ENCODE data around the gene ELOVL5.

The ELOVL5 gene

DNA sequence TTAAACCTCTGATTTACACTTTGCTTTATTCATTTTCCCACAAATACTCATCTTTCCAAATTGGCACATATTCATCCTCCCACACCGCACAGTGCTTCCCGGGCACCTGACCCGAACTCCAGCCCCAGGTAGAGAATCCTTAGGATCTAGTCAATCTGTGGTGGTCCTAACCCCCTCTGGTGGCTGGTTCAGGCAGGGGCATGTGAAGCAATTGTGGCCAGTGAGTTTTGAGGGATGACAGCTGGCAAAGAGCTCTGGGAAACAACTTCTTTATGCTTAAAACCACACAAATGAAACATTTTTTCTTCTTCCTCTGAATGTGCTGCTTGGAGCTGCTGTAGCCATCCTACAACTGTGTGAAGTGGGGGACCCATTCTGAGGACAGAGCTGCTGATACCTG lies 54.7 kb downstream of the ELOVL5 start:
- Histone ChIP-seq H3K36me3 (ENCODE audit: control insufficient read depth, insufficient read depth, low read length) (no peaks in the 10 kb centered on the region; the same call in 1 of the 2 replicates), H3K27ac (ENCODE audit: low read length) (no peak overlapping the region), H3K9me3 (ENCODE audit: control insufficient read depth, insufficient read depth, low read length) (no peaks in the 10 kb centered on the region), H3K27me3 (ENCODE audit: control insufficient read depth, insufficient read depth, low read length) (no peaks in the 10 kb centered on the region), H3K4me3 (ENCODE audit: low read length) (no peak overlapping the region), H3K4me1 (ENCODE audit: control insufficient read depth, insufficient read depth, low read length) (no peaks in the 10 kb centered on the region)
- DNase-seq (ENCODE audit: low read depth, low spot score) = no peak
- WGBS (ENCODE audit: insufficient coverage, insufficient read length) = no CpG with 5 or more reads among the region's 3 CpGs

DNA sequence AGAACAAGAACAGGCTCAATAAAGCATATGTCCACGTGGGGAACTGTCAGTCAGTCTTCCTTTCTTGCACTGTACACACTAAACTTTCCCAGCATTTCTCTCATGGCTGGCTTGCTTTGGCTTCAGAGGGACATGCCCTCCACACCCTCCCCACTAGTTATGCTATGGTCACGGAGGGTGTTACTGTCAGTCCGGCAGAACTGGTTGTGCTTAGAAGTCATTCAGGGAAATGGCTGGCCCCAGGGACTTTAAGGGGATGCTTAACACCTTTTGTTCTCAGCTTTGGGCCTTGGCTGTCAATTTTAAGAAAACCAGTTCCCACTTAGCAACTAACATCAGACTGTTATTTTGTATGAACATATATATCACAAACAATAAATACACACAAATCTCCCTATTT lies 55.1 kb downstream of the ELOVL5 start:
- WGBS (ENCODE audit: insufficient coverage, insufficient read length) = no CpG with 5 or more reads among the region's 3 CpGs
- H3K9me3 ChIP-seq (ENCODE audit: control insufficient read depth, insufficient read depth, low read length) = no peaks in the 10 kb centered on the region
- no peaks in the 10 kb centered on the region for H3K4me1 ChIP-seq (ENCODE audit: control insufficient read depth, insufficient read depth, low read length)
- no peak overlapping the region for H3K4me3 ChIP-seq (ENCODE audit: low read length)
- H3K27ac ChIP-seq (ENCODE audit: low read length) = no peak overlapping the region
- no peaks in the 10 kb centered on the region; the same call in 1 of the 2 replicates for H3K36me3 ChIP-seq (ENCODE audit: control insufficient read depth, insufficient read depth, low read length)
- no peak for DNase-seq (ENCODE audit: low read depth, low spot score)
- H3K27me3 ChIP-seq (ENCODE audit: control insufficient read depth, insufficient read depth, low read length) = no peaks in the 10 kb centered on the region

DNA sequence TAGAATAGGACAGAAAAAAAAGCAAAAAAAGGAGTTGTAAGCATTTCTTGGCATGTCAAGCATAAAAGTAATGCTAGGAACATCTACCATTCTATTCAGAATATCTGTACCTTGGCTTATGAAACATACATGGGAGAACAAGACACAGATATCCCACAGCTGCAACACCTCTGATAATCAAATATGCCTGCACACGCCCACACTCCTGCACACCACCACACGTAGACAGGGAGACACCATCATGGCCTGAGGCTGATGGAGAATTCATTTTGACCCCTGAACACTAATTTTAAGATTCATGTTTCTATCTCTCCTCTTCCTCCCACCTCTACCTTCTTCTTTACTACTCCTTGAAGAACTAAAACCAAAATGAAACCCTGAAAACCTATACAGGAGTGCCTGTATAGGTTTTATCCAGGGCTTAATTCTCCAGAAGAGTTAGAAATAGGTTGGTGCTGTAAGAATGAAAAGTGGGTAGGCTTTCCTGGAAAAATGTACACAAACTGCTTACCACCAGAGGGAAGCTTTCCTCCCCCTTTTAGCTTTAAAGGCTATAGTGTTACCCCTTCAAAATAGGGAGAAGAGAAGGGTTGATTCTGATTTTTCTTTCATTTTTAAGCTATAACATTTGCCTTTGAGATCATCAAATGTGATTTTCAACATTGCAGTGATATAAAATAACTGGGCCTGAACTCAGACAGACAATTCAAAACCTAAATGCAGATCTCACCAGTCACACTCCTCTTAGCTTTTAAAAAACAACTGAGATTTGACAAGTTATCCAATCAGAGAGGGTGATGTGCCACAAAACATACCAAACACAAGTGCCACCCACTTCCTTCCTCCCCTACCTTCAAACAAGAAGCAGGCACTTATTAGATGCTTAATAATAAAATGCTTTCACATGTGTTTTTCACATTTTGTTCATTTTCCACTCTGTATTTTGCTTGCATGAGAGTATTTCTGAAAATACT lies 57.9 kb downstream of the ELOVL5 start:
- WGBS (ENCODE audit: insufficient coverage, insufficient read length) = no CpG with 5 or more reads among the region's 2 CpGs
- Histone ChIP-seq H3K4me1 (ENCODE audit: control insufficient read depth, insufficient read depth, low read length) (0 out of 2 replicates have a peak, but pooled peaks cover 2% of the 10 kb centered on the region), H3K36me3 (ENCODE audit: control insufficient read depth, insufficient read depth, low read length) (no peaks in the 10 kb centered on the region; the same call in 1 of the 2 replicates), H3K9me3 (ENCODE audit: control insufficient read depth, insufficient read depth, low read length) (no peaks in the 10 kb centered on the region), H3K27me3 (ENCODE audit: control insufficient read depth, insufficient read depth, low read length) (no peaks in the 10 kb centered on the region), H3K4me3 (ENCODE audit: low read length) (no peak overlapping the region), H3K27ac (ENCODE audit: low read length) (no peak overlapping the region)
- DNase-seq (ENCODE audit: low read depth, low spot score) = no peak

DNA sequence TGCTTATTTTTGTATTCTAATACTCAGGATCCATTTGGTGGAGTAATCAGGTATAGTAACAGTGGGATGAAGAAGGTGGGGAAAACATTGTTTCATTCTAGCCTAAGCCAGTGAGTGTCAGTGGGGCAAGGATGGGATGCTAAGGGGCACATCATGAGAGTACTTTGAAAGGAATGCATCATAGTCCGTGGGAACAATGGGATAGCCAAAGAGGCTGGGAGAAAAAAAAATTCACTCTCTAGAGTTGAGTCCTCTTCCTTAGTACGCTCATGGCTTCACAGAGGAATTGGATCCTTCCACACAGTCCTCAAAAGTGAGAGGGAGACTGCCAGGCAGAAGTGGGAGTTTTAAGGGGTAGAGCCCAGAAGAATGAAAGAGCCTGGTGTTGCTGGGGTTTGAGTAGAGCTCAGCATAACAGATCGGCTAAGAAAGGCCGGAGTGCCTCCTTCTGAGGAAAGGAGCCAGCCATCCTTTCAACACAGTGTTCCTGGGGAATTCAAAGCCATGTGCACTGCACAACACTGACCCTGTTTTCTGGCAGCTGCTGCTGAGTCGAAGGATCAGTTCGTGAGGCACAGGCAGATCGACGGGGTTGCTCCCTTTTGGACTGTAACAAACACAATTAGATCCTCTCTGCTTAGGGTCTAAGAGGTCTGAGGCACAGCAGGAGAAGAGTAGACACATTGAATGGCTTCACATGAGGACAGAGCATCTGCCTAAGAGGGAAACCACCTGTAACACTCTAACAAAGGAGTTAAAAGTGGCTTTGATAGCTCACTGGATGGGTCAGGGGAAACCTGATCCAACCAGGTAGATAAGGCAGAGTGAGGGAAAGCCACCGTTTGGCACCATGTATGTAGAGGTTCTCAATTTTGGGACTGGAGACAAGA lies 61.2 kb downstream of the ELOVL5 start:
- Histone ChIP-seq H3K9me3 (ENCODE audit: control insufficient read depth, insufficient read depth, low read length) (no peaks in the 10 kb centered on the region), H3K27me3 (ENCODE audit: control insufficient read depth, insufficient read depth, low read length) (no peaks in the 10 kb centered on the region), H3K27ac (ENCODE audit: low read length) (no peak overlapping the region), H3K4me1 (ENCODE audit: control insufficient read depth, insufficient read depth, low read length) (0 out of 2 replicates have a peak, but pooled peaks cover 2% of the 10 kb centered on the region), H3K4me3 (ENCODE audit: low read length) (no peak overlapping the region), H3K36me3 (ENCODE audit: control insufficient read depth, insufficient read depth, low read length) (no peaks in the 10 kb centered on the region; the same call in 1 of the 2 replicates)
- no peak for DNase-seq (ENCODE audit: low read depth, low spot score)
- WGBS (ENCODE audit: insufficient coverage, insufficient read length) = no CpG with 5 or more reads among the region's 9 CpGs

DNA sequence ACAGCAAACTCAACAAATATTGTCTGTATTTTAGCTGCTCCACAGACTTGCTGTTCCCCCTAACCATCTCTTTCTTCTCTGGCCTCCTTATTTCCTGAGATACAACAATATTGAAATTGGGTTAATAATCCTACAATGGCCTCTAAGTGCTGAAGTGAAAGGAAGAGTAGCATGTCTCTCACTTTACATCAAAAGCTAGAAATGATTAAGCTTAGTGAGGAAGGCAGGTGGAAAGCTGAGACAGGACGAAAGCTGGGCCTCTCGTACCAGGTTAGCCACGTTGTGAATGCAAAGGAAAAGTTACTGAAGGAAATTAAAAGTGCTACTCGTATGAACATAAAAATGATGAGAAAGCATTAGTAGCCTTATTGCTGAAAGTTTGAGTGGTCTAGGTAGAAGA lies 63.8 kb downstream of the ELOVL5 start:
- no peaks in the 10 kb centered on the region for H3K27me3 ChIP-seq (ENCODE audit: control insufficient read depth, insufficient read depth, low read length)
- no peak for DNase-seq (ENCODE audit: low read depth, low spot score)
- H3K9me3 ChIP-seq (ENCODE audit: control insufficient read depth, insufficient read depth, low read length) = no peaks in the 10 kb centered on the region
- 0 out of 2 replicates have a peak, but pooled peaks cover 2% of the 10 kb centered on the region for H3K4me1 ChIP-seq (ENCODE audit: control insufficient read depth, insufficient read depth, low read length)
- WGBS (ENCODE audit: insufficient coverage, insufficient read length) = no CpG with 5 or more reads among the region's 4 CpGs
- H3K4me3 ChIP-seq (ENCODE audit: low read length) = no peak overlapping the region
- H3K36me3 ChIP-seq (ENCODE audit: control insufficient read depth, insufficient read depth, low read length) = 0 out of 2 replicates have a peak, but pooled peaks cover 3% of the 10 kb centered on the region
- H3K27ac ChIP-seq (ENCODE audit: low read length) = no peak overlapping the region

DNA sequence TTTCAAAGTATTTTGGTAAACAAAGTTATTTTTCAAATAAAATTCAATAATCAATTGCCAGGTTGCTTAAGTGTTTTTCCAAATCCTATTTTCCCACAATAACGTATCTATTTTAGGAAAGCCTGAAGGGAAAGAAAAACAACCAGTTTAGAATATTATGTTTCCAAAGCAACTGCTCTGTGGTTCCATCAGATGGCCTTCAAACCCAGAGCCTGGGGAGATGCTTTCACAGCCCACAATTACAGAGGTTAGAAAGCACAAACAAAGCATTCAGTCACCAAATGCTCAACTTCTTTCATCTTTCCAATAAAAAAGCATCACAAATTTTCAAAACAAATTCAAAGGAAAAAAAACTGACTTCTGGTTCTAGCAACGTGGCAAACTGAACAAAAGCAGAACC lies 66.0 kb downstream of the ELOVL5 start:
- WGBS (ENCODE audit: insufficient coverage, insufficient read length) = no CpG with 5 or more reads among the region's 2 CpGs
- Histone ChIP-seq H3K27me3 (ENCODE audit: control insufficient read depth, insufficient read depth, low read length) (no peaks in the 10 kb centered on the region), H3K4me1 (ENCODE audit: control insufficient read depth, insufficient read depth, low read length) (0 out of 2 replicates have a peak, but pooled peaks cover 2% of the 10 kb centered on the region), H3K9me3 (ENCODE audit: control insufficient read depth, insufficient read depth, low read length) (no peaks in the 10 kb centered on the region), H3K4me3 (ENCODE audit: low read length) (no peak overlapping the region), H3K36me3 (ENCODE audit: control insufficient read depth, insufficient read depth, low read length) (0 out of 2 replicates have a peak, but pooled peaks cover 3% of the 10 kb centered on the region), H3K27ac (ENCODE audit: low read length) (no peak overlapping the region)
- no peak for DNase-seq (ENCODE audit: low read depth, low spot score)

DNA sequence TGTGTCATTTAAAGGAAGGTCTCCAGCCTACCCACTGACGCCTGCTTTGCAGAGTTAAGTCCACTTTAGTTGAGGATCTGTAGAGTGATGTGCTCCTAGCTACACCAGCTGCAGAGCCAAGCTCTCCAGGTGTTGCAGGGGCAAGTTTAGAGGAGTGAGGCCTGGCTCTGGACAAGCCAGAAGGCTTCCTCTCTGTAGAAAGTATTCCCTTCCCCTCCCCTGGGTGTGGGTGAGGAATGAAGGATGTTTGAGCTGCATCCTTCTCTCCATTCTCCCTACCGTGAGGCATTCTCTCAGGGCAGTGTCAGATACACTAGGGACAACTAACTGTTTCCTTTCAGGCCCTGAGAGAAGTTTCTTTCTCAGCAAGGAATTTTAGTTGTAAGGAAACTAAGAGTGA lies 66.5 kb downstream of the ELOVL5 start:
- H3K4me1 ChIP-seq (ENCODE audit: control insufficient read depth, insufficient read depth, low read length) = no peaks in the 10 kb centered on the region
- H3K27me3 ChIP-seq (ENCODE audit: control insufficient read depth, insufficient read depth, low read length) = no peaks in the 10 kb centered on the region
- no peak overlapping the region for H3K4me3 ChIP-seq (ENCODE audit: low read length)
- H3K27ac ChIP-seq (ENCODE audit: low read length) = no peak overlapping the region
- no CpG with 5 or more reads among the region's 2 CpGs for WGBS (ENCODE audit: insufficient coverage, insufficient read length)
- 0 out of 2 replicates have a peak, but pooled peaks cover 3% of the 10 kb centered on the region for H3K36me3 ChIP-seq (ENCODE audit: control insufficient read depth, insufficient read depth, low read length)
- no peak for DNase-seq (ENCODE audit: low read depth, low spot score)
- H3K9me3 ChIP-seq (ENCODE audit: control insufficient read depth, insufficient read depth, low read length) = no peaks in the 10 kb centered on the region

DNA sequence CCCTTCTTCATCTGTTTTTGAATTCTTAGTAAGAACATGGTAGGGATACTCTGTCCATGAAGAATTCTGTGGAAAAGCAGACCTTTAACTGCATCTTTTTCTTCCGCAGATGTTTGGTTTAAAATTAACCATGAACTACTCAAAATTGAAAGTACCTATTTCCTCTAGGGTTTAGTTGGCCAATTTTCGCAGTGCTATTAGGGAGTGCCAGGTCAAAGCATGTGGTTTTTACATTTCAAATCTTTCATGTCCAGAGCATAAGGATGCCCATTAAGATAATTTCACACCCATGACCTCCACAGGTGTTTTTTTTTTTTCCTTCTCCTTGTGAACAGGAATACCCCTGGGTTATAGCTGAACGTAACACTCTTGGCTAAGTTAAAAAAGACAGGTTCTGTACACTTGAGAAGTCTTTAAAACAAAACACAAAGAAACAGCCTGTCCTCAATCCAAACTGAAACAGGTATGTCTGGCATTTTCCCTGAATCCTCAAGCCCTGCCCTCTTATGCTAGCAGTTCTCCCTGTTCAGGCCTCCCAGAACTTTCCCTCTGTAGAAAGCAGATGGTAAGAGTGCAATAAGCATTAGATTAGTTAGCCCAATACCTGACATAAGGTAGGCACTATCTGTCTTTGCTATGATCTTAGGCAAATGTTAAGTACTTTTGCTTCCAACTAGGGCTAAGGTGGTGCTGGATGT lies 67.1 kb downstream of the ELOVL5 start:
- no peak overlapping the region for H3K27ac ChIP-seq (ENCODE audit: low read length)
- no CpG with 5 or more reads among the region's 3 CpGs for WGBS (ENCODE audit: insufficient coverage, insufficient read length)
- no peaks in the 10 kb centered on the region for H3K27me3 ChIP-seq (ENCODE audit: control insufficient read depth, insufficient read depth, low read length)
- H3K4me3 ChIP-seq (ENCODE audit: low read length) = no peak overlapping the region
- no peaks in the 10 kb centered on the region for H3K4me1 ChIP-seq (ENCODE audit: control insufficient read depth, insufficient read depth, low read length)
- H3K9me3 ChIP-seq (ENCODE audit: control insufficient read depth, insufficient read depth, low read length) = no peaks in the 10 kb centered on the region
- H3K36me3 ChIP-seq (ENCODE audit: control insufficient read depth, insufficient read depth, low read length) = 0 out of 2 replicates have a peak, but pooled peaks cover 3% of the 10 kb centered on the region
- DNase-seq (ENCODE audit: low read depth, low spot score) = no peak

DNA sequence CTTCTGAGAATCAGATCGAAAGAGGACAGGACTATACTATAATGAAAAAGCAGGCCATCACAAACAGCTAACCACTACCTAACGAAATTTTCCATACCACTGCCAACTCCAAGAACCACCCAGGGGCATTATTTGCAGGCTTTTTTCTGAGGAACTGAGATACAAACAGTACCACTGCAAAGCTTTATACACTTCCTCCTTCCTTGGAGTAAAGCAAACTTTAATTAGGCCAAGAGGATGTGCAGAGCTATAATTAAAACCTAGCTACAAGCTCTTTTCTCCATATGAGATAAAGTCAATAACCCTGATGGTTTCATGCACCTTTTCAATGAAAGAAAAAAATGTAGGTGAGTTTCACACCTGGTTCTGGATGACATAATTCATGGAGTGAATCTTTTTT lies 68.5 kb downstream of the ELOVL5 start:
- Histone ChIP-seq H3K27ac (ENCODE audit: low read length) (no peak overlapping the region), H3K9me3 (ENCODE audit: control insufficient read depth, insufficient read depth, low read length) (no peaks in the 10 kb centered on the region), H3K4me3 (ENCODE audit: low read length) (no peak overlapping the region), H3K27me3 (ENCODE audit: control insufficient read depth, insufficient read depth, low read length) (no peaks in the 10 kb centered on the region), H3K36me3 (ENCODE audit: control insufficient read depth, insufficient read depth, low read length) (0 out of 2 replicates have a peak, but pooled peaks cover 5% of the 10 kb centered on the region), H3K4me1 (ENCODE audit: control insufficient read depth, insufficient read depth, low read length) (no peaks in the 10 kb centered on the region)
- DNase-seq (ENCODE audit: low read depth, low spot score) = no peak
- no CpG with 5 or more reads among the region's 2 CpGs for WGBS (ENCODE audit: insufficient coverage, insufficient read length)
